Hematopoietic multipotent progenitor cell treated with erythropoietin and hydrocortisone succinate and interleukin-3 and kit ligand, for 8 days (in vitro differentiated cells): Measurements from ENCODE around the gene SIM2.

Experiments used
- DNase-seq: peaks from one replicate; pipeline ENCODE4 v3.0.0-alpha.2; 2015

SIM2 gene

DNA sequence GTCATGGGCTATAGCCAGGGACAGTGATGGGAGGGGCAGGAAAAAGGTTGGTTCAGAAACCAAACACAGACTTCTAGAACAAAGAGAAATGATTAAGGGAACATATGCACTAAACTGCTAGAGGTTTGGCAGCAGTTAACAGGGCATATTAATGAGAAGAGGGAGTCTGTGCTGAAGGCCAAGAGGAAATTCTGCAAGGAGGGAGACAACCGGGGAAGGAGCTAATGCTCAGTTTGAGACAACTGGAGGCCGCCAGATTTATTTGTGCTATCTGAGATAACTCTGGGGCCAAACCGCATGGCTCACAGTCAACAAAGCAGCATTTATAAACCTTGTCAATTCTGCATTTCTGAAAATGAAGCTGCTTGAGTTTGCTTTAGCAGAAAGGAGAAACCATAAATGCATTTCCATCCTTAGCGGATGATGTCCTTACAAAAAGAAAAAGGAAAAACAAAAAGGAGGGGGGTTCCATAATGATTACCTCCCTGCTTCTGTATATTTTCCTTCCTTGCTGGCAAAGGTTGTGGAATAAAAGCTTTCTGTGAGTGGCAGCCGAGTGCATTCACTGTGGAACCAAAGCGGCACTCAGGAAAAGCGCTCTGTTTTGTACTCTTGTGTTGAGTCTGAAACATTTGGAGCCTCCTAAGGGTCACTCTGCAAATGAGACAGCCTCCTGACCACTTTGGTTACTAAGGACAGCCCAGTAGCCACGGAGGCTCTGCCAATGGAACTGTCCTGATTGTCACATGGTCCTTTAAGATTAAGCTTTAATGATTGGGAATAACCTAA, 70.3 kb downstream of the SIM2 start:
- no peak for DNase-seq

DNA sequence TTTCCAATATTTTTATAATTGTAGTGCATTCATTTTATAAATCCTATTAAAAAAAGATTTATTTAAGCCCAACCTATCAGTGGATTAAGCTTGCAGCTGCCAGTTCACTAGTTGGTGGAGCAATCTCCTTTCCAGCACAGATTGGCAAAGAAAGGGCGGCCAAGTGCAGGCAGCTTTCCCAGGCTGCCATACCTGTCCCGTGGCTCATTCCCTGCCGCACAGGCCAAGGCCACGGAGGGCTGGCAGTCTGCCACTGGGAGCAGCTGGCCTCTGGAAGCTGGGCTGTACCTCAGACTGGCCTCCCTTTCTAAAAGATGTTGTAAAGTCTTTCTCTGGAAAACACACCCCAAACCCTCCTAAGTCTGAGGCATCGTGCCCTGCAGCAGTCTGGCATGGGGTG, 74.2 kb downstream of the SIM2 start:
- no peak for DNase-seq

GRCh38 chr21:36773995-36774394, 75.1 kb downstream of the SIM2 start:
- DNase-seq: no peak

DNA sequence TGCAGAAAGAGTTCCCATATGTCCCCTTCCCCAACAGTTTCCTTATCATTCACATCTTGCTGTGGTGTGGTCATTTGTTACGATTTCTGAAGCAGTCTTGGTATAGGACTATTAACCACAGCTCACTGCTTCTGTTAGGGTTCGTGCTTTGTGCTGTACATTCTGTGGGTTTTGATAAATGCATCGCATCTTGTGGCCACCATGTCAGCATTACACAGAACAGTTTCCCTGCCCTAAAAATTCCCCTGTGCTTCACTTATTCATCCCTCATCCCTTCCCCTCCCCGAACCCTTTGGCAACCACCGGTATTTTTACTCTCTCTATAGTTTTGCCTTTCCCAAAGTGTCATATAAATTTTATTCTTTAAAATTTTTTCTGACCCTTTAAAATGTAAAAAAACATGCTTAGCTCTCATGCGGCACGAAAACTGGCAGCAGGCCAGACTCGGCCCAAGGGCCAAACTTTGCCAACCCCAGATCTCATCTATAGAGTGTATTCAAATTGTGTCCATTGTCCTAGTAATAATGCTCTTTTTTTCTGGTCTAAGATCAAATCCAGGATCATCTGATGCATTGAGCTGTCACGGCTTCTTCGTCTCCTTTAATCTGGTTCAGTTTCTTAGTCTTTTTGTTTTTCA, 78.2 kb downstream of the SIM2 start:
- no peak for DNase-seq

GRCh38 chr21:36780861-36781260, 81.9 kb downstream of the SIM2 start:
- DNase-seq: no peak

DNA sequence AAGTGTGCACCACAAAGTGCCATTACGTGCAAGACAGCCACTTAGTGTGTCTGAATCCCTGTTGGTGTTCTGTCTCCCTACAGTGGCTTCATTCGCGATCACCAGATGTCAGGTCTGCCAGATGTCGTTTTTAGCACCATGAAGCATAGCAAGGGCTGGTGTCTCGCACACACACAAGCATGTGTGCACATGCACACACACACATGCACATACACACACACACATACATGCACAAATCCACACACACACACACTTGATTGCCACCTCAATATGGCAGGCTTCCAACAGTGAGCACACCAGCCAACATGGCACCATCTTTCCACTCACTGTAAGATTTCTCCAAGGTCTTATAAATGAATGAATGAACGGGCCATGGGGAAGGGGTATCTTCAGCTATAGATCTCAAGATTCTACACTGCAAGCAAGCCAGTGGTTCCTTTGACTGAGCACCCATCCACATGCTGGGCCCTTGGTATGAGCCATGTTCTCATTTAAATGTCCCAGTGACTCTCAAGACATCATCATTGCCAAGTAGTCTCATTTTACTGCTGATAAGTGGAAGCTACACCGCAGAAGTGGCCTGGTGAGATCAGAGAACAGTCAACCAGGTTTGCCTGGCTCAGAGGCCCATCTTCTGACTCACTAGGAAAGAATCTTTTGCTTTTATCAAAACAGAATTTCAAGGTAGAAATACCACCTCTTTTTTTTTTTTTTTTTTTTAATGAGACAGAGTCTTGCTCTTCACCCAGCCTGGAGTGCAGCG, 84.9 kb downstream of the SIM2 start:
- no peak for DNase-seq

GRCh38 chr21:36784947-36785346, 86.0 kb downstream of the SIM2 start:
- no peak for DNase-seq

DNA sequence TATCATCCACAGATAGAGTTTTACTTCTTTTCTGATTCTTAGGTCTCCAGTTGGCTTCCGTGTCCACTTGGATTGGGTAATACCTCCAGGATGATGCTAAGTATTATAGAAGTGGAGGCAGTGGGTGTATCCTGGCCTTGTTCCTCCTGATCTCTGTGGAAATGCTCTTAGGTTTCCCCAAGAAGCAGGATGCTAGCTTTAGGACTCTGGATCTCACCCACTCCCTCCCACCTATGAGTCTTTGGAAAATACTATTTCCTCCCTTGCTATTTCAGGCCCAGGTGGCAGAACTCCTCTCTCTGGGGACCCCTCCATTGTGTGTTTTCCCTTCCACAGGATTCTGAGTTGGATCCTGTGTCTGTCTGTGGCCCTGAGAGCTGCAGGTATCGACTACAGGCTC, 86.7 kb downstream of the SIM2 start:
- no peak for DNase-seq

GRCh38 chr21:36786186-36786585, 87.3 kb downstream of the SIM2 start:
- no peak for DNase-seq

- peak; percentile 15 for DNase-seq
These were observed 89.3 kb downstream of the SIM2 start for GRCh38 chr21:36788120-36788638.

DNA sequence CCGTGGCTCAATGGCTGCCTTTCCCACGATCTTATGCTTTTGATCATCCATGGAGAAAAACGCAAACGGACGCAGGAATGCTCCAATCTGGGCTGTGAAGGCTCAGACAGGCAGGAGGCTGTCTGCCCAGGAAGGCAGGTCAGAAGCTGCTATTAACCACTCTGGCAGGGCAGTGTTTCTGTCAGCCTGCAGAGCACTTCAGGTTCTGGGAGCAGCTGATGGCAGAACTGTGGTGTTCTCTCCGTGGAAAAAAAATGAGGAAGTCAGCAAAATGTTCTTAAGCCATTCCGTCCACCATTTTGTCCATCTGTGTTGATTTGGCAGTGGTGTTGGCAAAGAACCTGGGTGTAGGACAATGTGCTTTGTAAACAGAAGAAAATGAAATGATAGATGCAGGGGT, 91.7 kb downstream of the SIM2 start:
- DNase-seq: no peak

DNA sequence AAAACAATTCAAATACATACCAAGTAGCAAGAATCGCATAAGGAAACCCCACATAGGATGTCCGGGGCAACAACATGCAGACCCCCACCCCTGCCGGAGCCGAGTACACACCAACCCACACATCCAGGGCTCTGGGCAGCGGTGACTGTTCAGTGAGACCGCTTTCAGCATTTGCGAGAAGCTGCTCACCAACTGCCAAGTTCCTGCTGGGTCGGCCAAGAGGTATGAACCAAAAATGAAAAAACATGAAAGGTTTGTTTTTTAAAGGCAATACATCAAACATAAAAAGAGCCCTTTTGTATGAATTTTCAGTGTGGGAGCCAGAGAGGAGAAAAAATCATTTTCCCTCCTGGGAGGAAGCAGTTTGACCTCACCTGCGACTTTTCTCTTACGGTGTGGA, 92.3 kb downstream of the SIM2 start:
- DNase-seq: no peak

GRCh38 chr21:36791695-36792470, 93.0 kb downstream of the SIM2 start:
- DNase-seq: no peak

DNA sequence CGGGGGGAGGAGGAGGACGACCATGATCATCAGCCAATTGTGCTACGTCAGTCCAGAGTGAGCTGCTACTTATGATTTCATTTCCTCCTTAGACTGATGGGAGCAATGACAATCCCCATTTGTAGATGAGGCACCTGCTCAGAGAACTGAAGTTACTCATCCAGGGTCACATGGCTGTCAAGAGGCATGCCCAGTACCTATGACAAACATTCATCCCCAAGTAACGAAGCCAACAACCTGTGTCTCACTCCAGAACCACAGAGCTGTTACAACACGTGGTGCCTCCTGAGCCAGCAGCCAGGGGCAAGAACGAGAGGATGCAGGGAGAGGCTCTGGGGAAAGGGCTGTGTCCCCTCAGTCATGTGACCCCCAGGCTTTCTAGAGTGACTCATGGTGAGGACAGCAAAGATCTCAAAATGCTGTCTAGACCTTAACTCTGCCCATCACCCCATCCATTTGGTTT, 93.6 kb downstream of the SIM2 start:
- no peak for DNase-seq

DNA sequence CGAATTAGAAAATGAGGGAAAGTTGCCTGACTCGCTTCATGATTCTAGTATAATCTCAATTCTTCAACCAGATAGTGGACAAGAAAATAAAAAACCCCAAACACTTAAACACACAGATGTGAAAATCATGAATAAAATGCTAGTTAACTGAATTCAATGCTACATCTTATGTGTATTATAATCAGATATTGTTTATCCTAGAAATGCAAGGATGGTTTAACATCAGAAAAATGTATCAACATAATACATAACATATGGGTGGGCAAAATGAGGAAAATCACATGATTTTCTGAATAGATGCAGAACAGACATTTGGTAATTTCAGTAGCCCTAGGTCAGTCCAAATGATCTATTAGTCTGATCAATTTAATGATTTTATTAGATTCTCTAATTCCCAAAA, 97.2 kb downstream of the SIM2 start:
- no peak for DNase-seq

DNA sequence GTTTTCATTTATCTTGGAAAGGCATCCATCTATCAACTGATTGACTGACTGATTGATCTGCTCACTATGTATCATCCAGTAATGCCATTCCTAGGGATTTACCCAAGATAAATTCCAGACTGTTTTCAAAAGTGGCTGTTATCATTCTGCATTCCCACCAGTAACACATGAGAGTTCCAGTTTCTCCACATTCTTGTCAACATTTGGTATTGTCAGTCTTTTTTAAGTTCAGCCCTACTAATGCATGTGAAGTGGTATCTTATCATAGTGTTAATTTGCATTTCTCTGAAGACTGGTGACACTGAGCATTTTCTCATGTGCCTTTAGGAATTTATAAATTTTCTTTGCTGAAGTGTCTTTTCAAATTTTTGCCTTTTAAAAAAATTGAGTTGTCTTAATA, 99.6 kb downstream of the SIM2 start:
- DNase-seq: no peak
